HG03095 (cell line): ENCODE data around the gene TFCP2.

ENCODE experiments used
- ATAC-seq: cut with Tn5 transposase; IDR thresholded peaks from one replicate; pipeline ENCODE4 v1.9.1; 2021; ENCODE audit warnings: moderate library complexity; ENCODE audit not compliant: unreplicated experiment

The TFCP2 gene

DNA sequence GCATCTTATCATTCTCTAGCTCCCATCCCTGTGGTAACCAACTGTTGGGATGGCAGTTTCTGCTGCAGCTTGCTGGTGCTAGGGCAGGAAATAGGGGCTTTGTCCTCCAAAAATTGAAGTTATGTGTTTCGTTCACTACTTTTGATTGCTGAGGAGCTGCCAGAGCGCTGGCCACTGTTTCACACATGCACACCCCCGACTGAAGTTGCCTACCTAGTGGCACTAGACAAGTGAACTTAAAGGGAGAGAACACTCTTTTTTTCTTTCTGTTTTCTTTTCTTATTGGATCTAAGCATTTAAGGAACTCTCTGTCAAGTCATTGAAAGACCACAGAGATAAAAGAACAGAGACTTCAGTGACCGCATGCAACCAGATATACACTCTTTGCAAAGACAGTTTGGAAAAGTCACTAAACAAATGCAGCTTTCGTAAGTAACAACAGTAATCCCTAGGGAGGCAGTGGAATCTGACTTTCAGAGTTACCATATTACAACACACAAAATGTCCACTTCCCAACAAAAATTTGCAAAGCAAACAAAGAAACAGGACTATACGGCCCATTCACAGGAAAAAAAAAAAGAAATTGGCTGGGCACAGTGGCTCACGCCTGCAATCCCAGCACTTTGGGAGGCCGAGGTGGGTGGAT lies 12.0 kb downstream of the TFCP2 start:
- ATAC-seq: no peak

DNA sequence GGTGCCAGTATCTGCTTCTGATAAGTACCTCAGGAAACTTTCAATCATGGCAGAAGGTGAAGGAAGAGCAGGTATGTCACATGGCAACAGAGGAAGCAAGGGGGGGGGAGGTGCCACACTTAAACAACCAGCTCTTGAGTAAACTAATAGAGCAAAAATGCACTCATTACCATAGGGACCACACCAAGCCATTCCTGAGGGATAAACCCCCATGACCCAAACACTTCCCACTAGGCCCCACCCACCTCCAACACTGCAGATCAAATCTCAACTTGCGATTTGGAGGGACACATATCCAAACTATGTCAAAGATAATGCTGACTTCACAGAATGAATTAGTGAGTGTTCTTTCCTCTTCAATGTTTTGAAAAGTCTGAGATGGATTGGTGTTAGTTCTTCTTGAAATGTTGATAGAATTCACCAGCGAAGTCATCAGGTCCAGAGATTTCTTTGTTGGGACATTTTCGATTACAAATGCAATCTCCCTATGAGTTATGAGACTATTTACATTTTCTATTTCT lies 16.6 kb downstream of the TFCP2 start:
- no peak for ATAC-seq

GRCh38 chr12:51152953-51153352 lies 20.0 kb downstream of the TFCP2 start:
- ATAC-seq: no peak

DNA sequence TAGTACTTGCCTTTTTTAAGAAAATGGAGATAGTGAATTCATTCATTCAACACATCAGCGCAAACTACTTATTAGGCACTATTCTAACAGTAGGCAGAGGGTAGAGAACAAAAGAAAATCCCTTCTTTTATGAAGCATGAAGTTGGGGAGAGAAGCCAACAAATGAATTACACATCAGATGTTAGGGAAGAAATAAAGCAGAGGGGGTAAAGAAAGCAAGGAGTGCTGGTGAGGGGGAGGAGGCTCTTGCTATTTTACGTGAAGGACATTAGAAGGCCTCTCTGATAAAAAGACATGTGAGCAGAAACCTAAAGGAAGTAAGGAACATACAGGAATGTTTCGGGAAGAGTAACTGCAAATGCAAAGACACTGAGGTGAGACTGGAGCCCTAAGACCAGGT lies 22.2 kb downstream of the TFCP2 start:
- no peak for ATAC-seq

DNA sequence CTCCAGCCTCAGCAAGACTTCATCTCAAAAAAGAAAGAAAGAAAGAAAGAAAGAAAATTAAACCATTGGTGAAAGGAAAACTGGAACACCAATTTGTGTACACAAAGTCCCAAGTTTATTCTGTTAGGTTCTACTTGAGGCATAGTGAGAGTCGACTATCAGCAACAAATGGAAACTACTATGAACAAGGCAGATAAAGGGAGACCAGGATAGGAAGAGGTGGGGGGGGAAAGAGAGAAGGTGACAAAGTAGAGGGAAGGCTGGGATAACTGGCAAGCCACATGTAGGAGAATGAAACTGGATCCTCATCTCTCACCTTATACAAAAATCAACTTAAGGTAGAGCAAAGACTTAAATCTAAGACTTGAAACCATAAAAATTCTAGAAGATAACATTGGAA lies 25.6 kb downstream of the TFCP2 start:
- no peak for ATAC-seq

GRCh38 chr12:51139292-51139844 lies 33.6 kb downstream of the TFCP2 start:
- ATAC-seq: no peak

GRCh38 chr12:51132693-51133092 lies 40.2 kb downstream of the TFCP2 start:
- ATAC-seq: no peak

- ATAC-seq: no peak
Observed at GRCh38 chr12:51131745-51132521, 41.0 kb downstream of the TFCP2 start.

DNA sequence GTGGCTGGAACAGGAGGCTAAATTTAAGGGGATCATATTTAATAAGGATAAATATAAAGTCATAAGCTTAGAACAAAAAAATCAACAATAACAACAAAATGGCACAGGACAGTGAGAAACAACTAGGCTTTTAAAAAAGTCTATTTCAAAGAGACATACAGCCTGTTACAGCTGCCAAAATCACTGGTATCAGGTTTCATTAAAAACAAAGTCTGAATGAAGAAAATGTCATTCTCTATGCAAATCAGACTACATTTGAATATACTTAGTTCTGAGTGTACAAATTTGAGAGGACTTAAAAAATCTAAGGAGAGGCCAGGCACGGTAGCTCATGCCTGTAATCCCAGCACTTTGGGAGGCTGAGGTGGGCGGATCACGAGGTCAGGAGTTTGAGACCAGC lies 44.0 kb downstream of the TFCP2 start:
- no peak for ATAC-seq

DNA sequence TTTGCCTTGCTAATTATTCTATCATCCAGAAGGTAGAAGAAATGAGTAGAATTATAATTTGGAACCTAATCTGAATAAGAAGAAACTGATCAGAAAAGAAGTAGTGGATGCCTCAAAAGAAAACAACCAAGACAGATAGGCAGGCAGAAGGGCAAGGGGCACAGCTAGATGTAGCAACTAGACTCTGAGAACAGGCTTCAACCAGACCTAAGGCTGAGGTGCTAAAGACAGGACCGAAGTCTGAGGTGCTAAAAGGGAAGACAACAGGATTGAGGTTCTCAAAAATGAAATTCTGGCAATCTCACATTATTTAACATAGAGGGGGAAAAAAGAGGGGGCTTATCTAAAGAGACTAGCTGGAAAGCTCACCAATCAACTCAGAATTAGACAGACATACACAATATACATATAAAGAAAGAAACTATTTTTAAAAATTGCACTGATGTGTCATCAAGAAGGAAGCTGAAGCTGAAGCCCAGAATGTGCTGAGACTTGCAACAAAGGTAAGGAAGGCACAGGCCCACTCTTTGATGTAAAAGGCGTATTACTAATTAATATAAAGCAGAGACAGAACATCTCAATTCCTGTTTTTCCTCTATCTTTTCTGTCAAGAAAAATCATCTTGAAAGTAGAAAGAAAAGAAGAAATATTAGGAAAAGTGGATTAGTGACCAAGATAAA lies 45.7 kb downstream of the TFCP2 start:
- no peak for ATAC-seq

- ATAC-seq: no peak
Observed at GRCh38 chr12:51126297-51126696, 46.6 kb downstream of the TFCP2 start.

GRCh38 chr12:51124504-51124903 lies 48.4 kb downstream of the TFCP2 start:
- no peak for ATAC-seq

- no peak for ATAC-seq
Observed at GRCh38 chr12:51122844-51123243, 50.1 kb downstream of the TFCP2 start.

DNA sequence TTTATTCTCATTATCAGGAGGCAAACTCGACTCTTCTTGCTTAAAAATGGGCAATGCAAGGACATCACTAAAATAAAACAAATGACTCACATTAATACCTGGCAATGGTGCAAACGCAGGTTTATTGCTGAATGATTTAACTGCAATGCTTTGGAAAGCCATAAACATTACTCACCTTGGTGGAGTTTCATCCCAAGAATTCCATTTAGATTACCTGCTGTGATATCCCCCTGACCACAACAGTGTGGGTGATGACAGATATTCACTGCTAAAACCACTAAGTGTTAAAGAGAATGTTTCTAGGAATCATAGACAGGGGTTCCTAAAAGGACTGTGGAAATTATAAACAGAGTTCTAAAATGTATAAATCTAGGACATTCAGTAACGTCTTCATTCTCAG lies 54.2 kb downstream of the TFCP2 start:
- no peak for ATAC-seq

DNA sequence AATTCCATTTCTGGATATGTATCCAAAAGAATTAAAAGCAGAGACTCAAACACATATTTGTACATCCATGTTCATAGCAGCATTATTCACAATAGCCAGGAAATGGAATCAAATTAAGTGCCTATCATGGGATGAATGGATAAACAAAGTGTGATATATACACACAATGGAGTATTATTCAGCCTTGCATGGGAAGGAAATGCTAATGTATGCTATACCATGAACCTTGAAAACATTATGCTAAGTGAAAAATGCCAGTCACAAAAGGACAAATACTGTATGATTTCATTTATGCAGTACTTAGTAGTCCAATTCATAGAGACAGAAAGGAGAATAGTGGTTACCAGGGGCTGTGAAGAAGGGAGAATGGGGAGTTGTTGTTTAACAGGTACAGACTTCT lies 57.4 kb downstream of the TFCP2 start:
- ATAC-seq: no peak

- no peak for ATAC-seq
Observed at GRCh38 chr12:51108136-51108535, 64.8 kb downstream of the TFCP2 start.

GRCh38 chr12:51103977-51104376 lies 69.0 kb downstream of the TFCP2 start:
- ATAC-seq: no peak

DNA sequence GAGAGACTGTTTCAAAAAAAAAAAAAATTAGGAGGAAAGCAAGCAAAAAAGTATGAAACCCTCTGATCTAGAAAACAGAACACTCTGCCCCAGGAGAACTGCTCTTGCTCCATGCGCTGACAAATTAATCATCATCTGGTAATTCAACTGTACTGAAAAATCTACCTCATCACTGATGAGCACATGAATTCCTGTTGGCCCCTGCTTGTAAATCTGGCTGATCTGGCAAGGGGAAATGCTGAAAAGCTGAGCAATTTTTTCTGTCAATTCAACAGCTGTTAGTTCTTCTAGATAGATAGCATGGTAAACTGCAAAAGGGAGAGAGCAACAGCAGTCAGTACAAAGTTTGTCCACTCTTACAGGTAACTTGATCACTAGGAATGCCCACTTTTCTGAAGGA lies 74.3 kb downstream of the TFCP2 start:
- ATAC-seq: no peak

- no peak for ATAC-seq
Observed at GRCh38 chr12:51090705-51091229, 82.2 kb downstream of the TFCP2 start.

GRCh38 chr12:51087818-51088217 lies 85.1 kb downstream of the TFCP2 start:
- no peak for ATAC-seq

GRCh38 chr12:51086933-51087332 lies 86.0 kb downstream of the TFCP2 start:
- ATAC-seq: no peak
